AML-193 (cell line): ENCODE data around the gene CXCR1.
"Not testable (repeated sequence)": the region's sequence is repeated elsewhere in the genome, so short reads cannot be mapped to it uniquely, and the experiment has no call there.

Experiments used
- DNase-seq, 2 experiments: peaks; one replicate each; lab custom pipeline; 2025; lab: John Stamatoyannopoulos, UW

Gene CXCR1

DNA sequence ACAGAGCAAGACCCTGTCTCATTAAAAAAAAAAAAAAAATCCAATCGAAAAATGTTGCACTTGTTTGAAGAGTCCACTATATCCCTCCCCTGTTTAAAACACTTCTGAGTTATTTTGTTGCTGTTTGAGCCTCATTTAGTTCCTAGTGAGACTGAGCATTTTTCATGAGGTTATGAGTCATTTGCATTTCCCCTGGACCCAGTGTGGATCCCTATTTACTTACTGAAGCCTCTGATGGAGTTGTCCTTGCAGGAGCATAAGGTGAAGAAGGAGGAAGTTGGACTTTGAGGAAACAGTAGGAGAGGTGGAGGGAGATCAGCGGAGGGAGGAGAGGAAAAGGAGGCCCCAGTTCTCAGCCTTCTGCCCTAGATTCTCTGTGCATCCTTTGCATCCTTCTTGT, 5.1 kb downstream of the CXCR1 start:
- DNase-seq: no peak

DNA sequence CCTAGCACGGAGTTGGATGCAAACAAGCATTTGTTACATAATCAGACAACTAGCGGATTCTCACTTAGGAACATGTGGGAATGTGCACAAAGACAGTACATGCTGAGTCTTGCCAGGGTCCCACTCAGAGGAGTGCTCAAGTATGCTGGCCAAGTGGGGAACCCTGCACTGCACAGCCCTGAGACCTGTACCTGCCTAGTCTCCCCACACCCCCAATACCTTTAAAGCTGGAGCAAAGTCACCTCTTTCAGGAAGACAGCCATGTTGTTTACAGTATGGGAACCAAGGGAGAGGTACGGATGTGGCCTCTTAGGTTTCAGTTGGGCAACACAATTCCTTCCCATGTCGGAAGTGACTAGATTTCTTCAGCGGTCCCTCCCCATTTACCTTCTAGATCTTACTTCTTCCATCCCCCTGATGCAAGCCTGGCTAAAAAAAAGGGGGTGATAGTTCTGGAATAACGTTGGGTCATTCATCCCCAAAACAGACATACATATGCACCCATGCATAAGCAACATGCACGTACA, 10.7 kb downstream of the CXCR1 start:
- DNase-seq: no peak

DNA sequence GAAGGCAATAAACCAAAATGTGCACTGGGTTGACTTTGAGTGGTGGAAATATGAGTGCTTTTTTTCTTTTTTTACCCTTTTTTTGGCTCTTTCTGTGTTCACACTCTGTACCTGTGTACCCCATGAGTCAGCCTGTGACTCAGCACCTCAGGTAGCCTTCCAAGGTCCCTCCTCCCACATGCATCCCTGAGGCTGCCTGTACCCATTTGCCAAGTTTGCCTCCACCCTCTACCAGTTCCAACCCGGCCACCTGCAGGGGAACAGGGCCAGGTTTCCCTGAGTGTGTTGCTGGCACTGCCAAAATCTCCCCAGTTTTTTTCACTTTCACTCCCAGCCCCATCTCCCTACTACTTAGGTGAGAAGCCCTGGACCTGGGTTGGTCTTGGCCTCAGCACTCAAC, 14.0 kb downstream of the CXCR1 start:
- no peak for DNase-seq

DNA sequence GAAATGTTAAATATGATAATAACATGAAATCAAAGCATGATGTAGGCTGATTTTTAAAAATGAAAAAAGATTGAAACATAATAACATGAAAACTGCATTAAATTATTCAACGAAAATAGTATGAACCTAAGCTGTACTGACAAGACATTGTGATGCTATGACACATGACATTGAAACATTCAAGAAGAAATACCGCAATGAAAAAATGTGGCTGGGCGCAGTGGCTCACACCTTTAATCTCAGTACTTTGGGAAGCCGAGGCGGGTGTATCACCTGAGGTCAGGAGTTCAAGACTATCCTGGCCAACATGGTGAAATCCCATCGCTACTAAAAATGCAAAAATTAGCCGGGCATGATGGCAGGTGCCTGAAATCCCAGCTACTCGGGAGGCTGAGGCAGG, 14.6 kb downstream of the CXCR1 start:
- no peak for DNase-seq

GRCh38 chr2:218149848-218150440, 16.8 kb downstream of the CXCR1 start:
- no peak for DNase-seq

- DNase-seq: no peak
Observed at GRCh38 chr2:218149098-218149497, 17.7 kb downstream of the CXCR1 start.

DNA sequence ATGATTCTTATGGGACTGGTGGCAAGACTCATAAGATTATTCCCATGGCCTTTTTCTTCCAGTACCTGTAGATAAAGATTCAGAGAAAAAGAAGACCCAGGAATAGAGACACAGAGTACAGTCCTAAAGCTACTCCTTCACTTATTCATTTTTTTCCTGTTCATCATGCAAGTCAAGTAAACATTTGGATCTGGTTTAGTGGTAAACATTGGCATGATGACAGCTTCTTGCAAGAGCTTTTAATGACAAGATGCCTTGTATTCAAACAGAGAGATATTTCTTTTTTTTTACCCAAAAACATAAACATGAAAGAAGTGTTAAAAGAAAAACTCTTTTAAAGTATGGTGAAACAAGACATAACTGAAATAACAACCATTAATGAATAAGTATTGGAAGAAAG, 20.7 kb downstream of the CXCR1 start:
- no peak for DNase-seq

GRCh38 chr2:218145124-218145523, 21.6 kb downstream of the CXCR1 start:
- DNase-seq: no peak

GRCh38 chr2:218138047-218138446, 28.7 kb downstream of the CXCR1 start:
- DNase-seq: no peak

GRCh38 chr2:218137514-218137913, 29.2 kb downstream of the CXCR1 start:
- DNase-seq: no peak

- DNase-seq: no peak
Observed at GRCh38 chr2:218130822-218131221, 35.9 kb downstream of the CXCR1 start.

DNA sequence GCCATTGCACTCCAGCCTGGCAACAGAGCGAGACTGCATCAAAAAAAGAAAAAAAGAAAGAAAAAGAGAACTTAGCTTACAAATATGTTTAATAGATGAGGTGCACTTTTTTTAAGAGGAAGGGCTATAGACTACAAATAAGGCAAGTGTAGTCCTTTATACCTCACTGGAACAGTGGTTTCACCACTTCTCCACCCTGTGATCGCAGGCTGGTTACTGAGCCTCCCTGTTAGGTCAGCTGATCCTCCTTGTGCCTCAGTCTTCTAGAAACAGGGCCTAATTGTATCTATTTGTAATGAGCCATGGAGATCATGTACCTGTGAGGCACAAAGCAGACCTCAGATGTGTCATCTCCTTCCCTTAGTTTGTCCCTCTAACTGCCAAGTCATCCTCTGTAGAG, 36.4 kb downstream of the CXCR1 start:
- no peak for DNase-seq

GRCh38 chr2:218129458-218130135, 37.2 kb downstream of the CXCR1 start:
- DNase-seq: no peak

- peak; percentile 15 to 46 for DNase-seq
Observed at GRCh38 chr2:218128781-218129457, 37.8 kb downstream of the CXCR1 start.

GRCh38 chr2:218127929-218128455, 38.8 kb downstream of the CXCR1 start:
- DNase-seq: no peak

DNA sequence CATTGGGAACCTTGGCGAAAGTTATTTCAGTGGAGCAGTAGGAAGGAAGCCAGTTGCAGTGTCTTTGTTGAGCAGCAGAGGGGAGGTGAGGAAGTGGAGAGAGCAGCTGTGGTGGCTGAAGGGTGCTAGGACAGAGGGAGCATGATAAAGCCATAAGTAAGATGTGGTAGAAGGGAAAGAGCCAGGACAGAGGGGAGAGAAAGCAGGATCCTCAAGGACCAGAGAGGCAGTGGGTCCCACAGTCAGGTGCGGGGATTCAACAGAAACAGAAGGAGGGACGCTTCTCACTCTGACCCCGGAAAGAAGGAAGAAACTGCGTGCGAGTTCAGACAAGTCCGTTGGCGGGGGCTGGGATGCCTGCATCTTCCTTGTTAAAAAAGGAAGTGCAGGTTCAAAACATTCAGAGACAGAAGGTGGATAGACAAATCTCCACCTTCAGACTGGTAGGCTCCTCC, 41.1 kb downstream of the CXCR1 start, which contains the start of gene CXCR2:
CXCR2 (plus strand) TSS at position 403 of the 455 bp plus-strand sequence. CDS start 8,774 bp downstream, outside the sequence.
- DNase-seq: peak; percentile 83 to 86

DNA sequence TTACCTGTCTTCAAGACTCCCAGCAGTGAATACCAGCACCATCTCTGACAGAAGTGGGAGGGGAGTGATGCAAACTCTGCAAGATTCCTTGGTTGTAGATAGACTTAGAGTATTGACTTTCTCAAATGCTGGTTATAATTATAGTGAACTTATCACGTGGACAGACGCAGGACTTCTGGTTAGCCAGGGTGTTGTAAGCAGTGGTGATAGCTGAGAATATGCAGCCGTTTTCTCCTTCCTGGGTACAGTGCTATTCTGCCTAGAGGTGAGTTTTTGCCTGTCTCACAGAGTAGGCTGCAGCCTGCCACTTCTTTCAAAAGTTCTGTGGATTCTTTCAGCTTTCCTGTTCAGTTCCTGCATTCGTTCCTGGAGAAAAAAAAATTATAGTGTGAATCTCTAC, 41.7 kb downstream of the CXCR1 start:
- peak; percentile 52 to 63 for DNase-seq

- DNase-seq: no peak
Observed at GRCh38 chr2:218123986-218124385, 42.8 kb downstream of the CXCR1 start.

DNA sequence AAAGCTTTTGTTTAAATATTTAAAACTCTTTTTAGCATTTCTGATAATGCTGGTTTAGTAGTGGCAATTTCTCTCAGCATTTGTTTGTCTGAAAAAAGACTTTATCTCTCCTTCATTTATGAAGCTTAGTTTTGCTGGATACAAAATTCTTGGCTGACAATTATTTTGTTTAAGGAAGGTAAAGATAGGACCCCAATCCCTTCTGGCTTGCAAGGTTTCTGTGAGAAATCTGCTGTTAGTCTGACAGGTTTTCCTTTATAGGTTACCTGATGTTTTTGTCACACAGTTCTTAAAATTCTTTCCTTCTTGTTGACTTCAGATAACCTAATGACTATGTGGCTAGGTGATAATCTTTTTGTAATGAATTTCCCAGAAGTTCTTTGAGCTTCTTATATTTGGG, 44.5 kb downstream of the CXCR1 start:
- not testable (repeated sequence) for DNase-seq

- DNase-seq: not testable (repeated sequence)
Observed at GRCh38 chr2:218121789-218122188, 45.0 kb downstream of the CXCR1 start.
